DMS79 (cell line): Measurements from ENCODE around the gene RSBN1.
A peak's percentile ranks its signal among the peaks of the same experiment; 100 is the strongest.
"Not testable (repeated sequence)": the region's sequence is repeated elsewhere in the genome, so short reads cannot be mapped to it uniquely, and the experiment has no call there.

ENCODE experiments used
- DNase-seq: peaks from one replicate; lab custom pipeline; 2025; lab: John Stamatoyannopoulos, UW

RSBN1 gene

GRCh38 chr1:113811888-113812660 is at the start of gene RSBN1:
TSS of gene RSBN1 (minus strand) at chr1:113812476. CDS start at chr1:113812412, 64 bp downstream.
- DNase-seq, result peak; percentile 98

GRCh38 chr1:113861641-113862040 is 49.4 kb upstream of the RSBN1 start:
- no peak for DNase-seq

GRCh38 chr1:113860891-113861290 is 48.6 kb upstream of the RSBN1 start:
- no peak for DNase-seq

GRCh38 chr1:113859478-113860175 is 47.4 kb upstream of the RSBN1 start:
- DNase-seq, result no peak

- no peak for DNase-seq
Observed at GRCh38 chr1:113858982-113859381, 46.7 kb upstream of the RSBN1 start.

- no peak for DNase-seq
Observed at GRCh38 chr1:113858418-113858817, 46.1 kb upstream of the RSBN1 start.

- no peak for DNase-seq
Observed at GRCh38 chr1:113857776-113858175, 45.5 kb upstream of the RSBN1 start.

- DNase-seq, result no peak
Observed at GRCh38 chr1:113856401-113856790, 44.1 kb upstream of the RSBN1 start.

- DNase-seq, result no peak
Observed at GRCh38 chr1:113855630-113856400, 43.5 kb upstream of the RSBN1 start.

- DNase-seq, result no peak
Observed at GRCh38 chr1:113854234-113854633, 42.0 kb upstream of the RSBN1 start.

- DNase-seq, result not testable (repeated sequence)
Observed at GRCh38 chr1:113852694-113853093, 40.4 kb upstream of the RSBN1 start.

GRCh38 chr1:113850127-113850796 is 38.0 kb upstream of the RSBN1 start:
- no peak for DNase-seq

GRCh38 chr1:113849072-113849471 is 36.8 kb upstream of the RSBN1 start:
- DNase-seq, result no peak

- DNase-seq, result no peak
Observed at GRCh38 chr1:113846391-113847035, 34.2 kb upstream of the RSBN1 start.

- DNase-seq, result no peak
Observed at GRCh38 chr1:113836534-113836933, 24.3 kb upstream of the RSBN1 start.

GRCh38 chr1:113835686-113836290 is 23.5 kb upstream of the RSBN1 start:
- DNase-seq, result no peak

GRCh38 chr1:113834716-113835115 is 22.4 kb upstream of the RSBN1 start:
- DNase-seq, result no peak

GRCh38 chr1:113830039-113830438 is 17.8 kb upstream of the RSBN1 start:
- no peak for DNase-seq

GRCh38 chr1:113821916-113822315 is 9.6 kb upstream of the RSBN1 start:
- no peak for DNase-seq

GRCh38 chr1:113818578-113818977 is 6.3 kb upstream of the RSBN1 start:
- DNase-seq, result no peak

GRCh38 chr1:113813218-113813617 is 942 bp upstream of the RSBN1 start:
- no peak for DNase-seq
